H9 (cell line): ENCODE measurements around the gene BMP5. TPM values are rescaled to one million over a fixed set of nuclear protein-coding genes. Genes with fewer than 3 reads are reported as not detected.

Experiments
- DNase-seq: peaks from one replicate; pipeline ENCODE4 v3.0.0-alpha.2; 2017
- H2AFZ ChIP-seq: one replicate; pipeline ENCODE4 v1.6.1; 2013; ENCODE audit warnings: mild to moderate bottlenecking, low read length, control low read depth, moderate library complexity
- H2AK5ac ChIP-seq: 2 replicates; pipeline ENCODE4 v1.6.1; 2013; ENCODE audit warnings: low read length, control low read depth, mixed read lengths; ENCODE audit not compliant: insufficient read length
- H2BK120ac ChIP-seq: one replicate; pipeline ENCODE4 v1.6.1; 2013; ENCODE audit warnings: low read depth, mild to moderate bottlenecking, low read length, control low read depth, inconsistent platforms; ENCODE audit not compliant: poor library complexity, severe bottlenecking
- H2BK12ac ChIP-seq: 2 replicates; pipeline ENCODE4 v1.6.1; 2013; ENCODE audit warnings: low read length, control low read depth, mixed read lengths, low read depth; ENCODE audit not compliant: insufficient read length
- H2BK15ac ChIP-seq: 2 replicates; pipeline ENCODE4 v1.6.1; 2013; ENCODE audit warnings: low read depth, low read length, control low read depth
- H2BK20ac ChIP-seq: one replicate; pipeline ENCODE4 v1.6.1; 2013; ENCODE audit warnings: low read depth, mild to moderate bottlenecking, low read length, control low read depth, inconsistent platforms; ENCODE audit not compliant: poor library complexity, severe bottlenecking
- H2BK5ac ChIP-seq: 2 replicates; pipeline ENCODE4 v1.6.1; 2013; ENCODE audit warnings: low read length, control low read depth, mixed read lengths; ENCODE audit not compliant: insufficient read length
- H3K14ac ChIP-seq: 2 replicates; pipeline ENCODE4 v1.6.1; 2013; ENCODE audit warnings: low read length, control low read depth; ENCODE audit not compliant: insufficient read depth
- H3K18ac ChIP-seq: 2 replicates; pipeline ENCODE4 v1.6.1; 2013; ENCODE audit warnings: low read depth, mild to moderate bottlenecking, mixed read lengths, low read length, control low read depth; ENCODE audit not compliant: insufficient read length
- H3K23ac ChIP-seq: 2 replicates; pipeline ENCODE4 v1.6.1; 2013; ENCODE audit warnings: low read length, control low read depth, mixed read lengths, low read depth; ENCODE audit not compliant: insufficient read length
- H3K23me2 ChIP-seq: 2 replicates; pipeline ENCODE4 v1.6.1; 2013; ENCODE audit warnings: low read depth, mild to moderate bottlenecking, mixed read lengths, low read length, control low read depth; ENCODE audit not compliant: insufficient read length, poor library complexity, severe bottlenecking
- H3K27ac ChIP-seq: 2 replicates; pipeline ENCODE4 v1.5.1; 2013; ENCODE audit warnings: low read length, control low read depth, mixed read lengths, low read depth; ENCODE audit not compliant: insufficient read length
- H3K27me3 ChIP-seq: 2 replicates; pipeline ENCODE4 v1.6.1; 2013; ENCODE audit warnings: low read length, control low read depth, inconsistent platforms; ENCODE audit not compliant: insufficient read depth
- H3K4ac ChIP-seq: 2 replicates; pipeline ENCODE4 v1.6.1; 2013; ENCODE audit warnings: low read depth, mild to moderate bottlenecking, control low read depth, inconsistent platforms, low read length, moderate library complexity
- H3K4me1 ChIP-seq: 2 replicates; pipeline ENCODE4 v1.6.1; 2013; ENCODE audit warnings: low read length, control low read depth, inconsistent platforms; ENCODE audit not compliant: insufficient read depth
- H3K4me2 ChIP-seq: 2 replicates; pipeline ENCODE4 v1.6.1; 2013; ENCODE audit warnings: low read length, control low read depth, mixed read lengths; ENCODE audit not compliant: insufficient read length, insufficient read depth
- H3K56ac ChIP-seq: 2 replicates; pipeline ENCODE4 v1.6.1; 2013; ENCODE audit warnings: low read depth, mild to moderate bottlenecking, mixed read lengths, low read length, control low read depth; ENCODE audit not compliant: insufficient read length
- H3K79me1 ChIP-seq: 2 replicates; pipeline ENCODE4 v1.6.1; 2013; ENCODE audit warnings: low read depth, mild to moderate bottlenecking, moderate library complexity, low read length, control low read depth, inconsistent platforms; ENCODE audit not compliant: insufficient read depth, poor library complexity, severe bottlenecking
- H3K79me2 ChIP-seq: 2 replicates; pipeline ENCODE4 v1.6.1; 2013; ENCODE audit warnings: low read length, control low read depth, inconsistent platforms; ENCODE audit not compliant: insufficient read depth
- H3K9ac ChIP-seq: 2 replicates; pipeline ENCODE4 v1.6.1; 2013; ENCODE audit warnings: low read length, control low read depth, mixed read lengths; ENCODE audit not compliant: insufficient read length; ENCODE audit errors: extremely low read depth
- H3K9me3 ChIP-seq: one replicate; pipeline ENCODE4 v1.6.1; 2013; ENCODE audit warnings: low read depth, low read length, inconsistent platforms; ENCODE audit not compliant: control insufficient read depth
- H3T11ph ChIP-seq: one replicate; pipeline ENCODE4 v1.6.1; 2013; ENCODE audit warnings: mild to moderate bottlenecking, low read length, control low read depth, inconsistent platforms
- H4K20me1 ChIP-seq: one replicate; pipeline ENCODE4 v1.6.1; 2013; ENCODE audit not compliant: control insufficient read depth, insufficient read length, insufficient read depth
- H4K5ac ChIP-seq: 2 replicates; pipeline ENCODE4 v1.6.1; 2013; ENCODE audit warnings: low read depth, mild to moderate bottlenecking, mixed read lengths, low read length, control low read depth; ENCODE audit not compliant: insufficient read length
- H4K8ac ChIP-seq: replicated peaks from 2 replicates; pipeline ENCODE4 v1.6.1; 2013; ENCODE audit warnings: low read length, control low read depth, mixed read lengths, low read depth; ENCODE audit not compliant: insufficient read length
- H4K91ac ChIP-seq: 2 replicates; pipeline ENCODE4 v1.6.1; 2013; ENCODE audit warnings: low read depth, mild to moderate bottlenecking, moderate library complexity, mixed read lengths, low read length, control low read depth; ENCODE audit not compliant: insufficient read length
- H3K27ac Mint-ChIP-seq, 3 experiments: 2 replicates in 2 of 3; 3 replicates in 1 of 3; pipeline ENCODE4 v1.8.0; 2020 to 2021; ENCODE audit warnings: mixed read lengths in 3 of 3, mild to moderate bottlenecking in 1 of 3, moderate library complexity in 1 of 3
- H3K27me3 Mint-ChIP-seq: 2 replicates; pipeline ENCODE4 v1.8.0; 2021; ENCODE audit warnings: low read depth, mild to moderate bottlenecking, moderate library complexity, mixed read lengths
- H3K36me3 Mint-ChIP-seq, 3 experiments: 2 replicates in 2 of 3; 3 replicates in 1 of 3; pipeline ENCODE4 v1.8.0; 2020 to 2021; ENCODE audit warnings: low read depth in 3 of 3, mixed read lengths in 3 of 3; ENCODE audit not compliant: insufficient read depth in 1 of 3
- H3K4me1 Mint-ChIP-seq, 2 experiments: 2 replicates each; pipeline ENCODE4 v1.8.0; 2020; ENCODE audit warnings: mixed read lengths in 2 of 2
- H3K4me3 Mint-ChIP-seq, 2 experiments: 2 replicates in 1 of 2; 3 replicates in 1 of 2; pipeline ENCODE4 v1.8.0; 2020 to 2021; ENCODE audit warnings: mild to moderate bottlenecking in 2 of 2, mixed read lengths in 2 of 2, moderate library complexity in 1 of 2
- H3K9me3 Mint-ChIP-seq, 2 experiments: 2 replicates in 1 of 2; 3 replicates in 1 of 2; pipeline ENCODE4 v1.8.0; 2020; ENCODE audit warnings: mild to moderate bottlenecking in 2 of 2, mixed read lengths in 2 of 2, moderate library complexity in 1 of 2
- WGBS: extraction: QIAGEN DNeasy Blood & Tissue Kit; methylation state at CpG from one replicate; pipeline ENCODE4 v1.1.7; 2013; ENCODE audit warnings: missing lambda C conversion rate, low lambda C conversion rate, mixed read lengths; ENCODE audit not compliant: insufficient read length; ENCODE audit errors: extremely low coverage; 5-methylcytosine and 5-hydroxymethylcytosine counted together
- total RNA-seq: library from RNA; stranded (reverse); gene quantifications from 2 replicates; pipeline ENCODE4 v1.2.1, GENCODE V29; 2021
- TF ChIP-seq, protein P1 (sequence below): fragments of 200-600 bp; sonication (generic); conservative IDR thresholded peaks from 3 replicates; pipeline ENCODE4 v1.8.0; 2021; ENCODE audit warnings: antibody characterized with exemption, mild to moderate bottlenecking

Gene BMP5
- total RNA-seq, 1 experiment from 2014 or later: not detected

GRCh38 chr6:55866128-55866527, 9.3 kb downstream of the BMP5 start:
- H3K4me3 Mint-ChIP-seq: no peak overlapping the region
- H3K4me2 ChIP-seq: no peak overlapping the region
- H3K14ac ChIP-seq: no peak overlapping the region
- H3K79me2 ChIP-seq: no peaks in the 10 kb centered on the region
- H3K4me1 Mint-ChIP-seq: peaks cover 0 to 4% of the 10 kb centered on the region in 2 experiments; a peak in 1 of 4 replicates
- H3K9ac ChIP-seq: no peak overlapping the region
- no peaks in the 10 kb centered on the region for H3K9me3 ChIP-seq
- no peak overlapping the region for H4K5ac ChIP-seq
- H3K27ac Mint-ChIP-seq: no peak overlapping the region
- no peak overlapping the region for H2AFZ ChIP-seq
- no CpG with 5 or more reads among the region's 2 CpGs for WGBS
- no peak overlapping the region for H2BK5ac ChIP-seq
- H4K20me1 ChIP-seq: no peaks in the 10 kb centered on the region
- H3K36me3 Mint-ChIP-seq: no peaks in the 10 kb centered on the region
- no peak overlapping the region for H3K23ac ChIP-seq
- H3K4ac ChIP-seq: no peak overlapping the region
- H4K91ac ChIP-seq: no peak overlapping the region
- no peak overlapping the region for H4K8ac ChIP-seq
- no peak overlapping the region for H3K56ac ChIP-seq
- TF ChIP-seq, protein P1, sequence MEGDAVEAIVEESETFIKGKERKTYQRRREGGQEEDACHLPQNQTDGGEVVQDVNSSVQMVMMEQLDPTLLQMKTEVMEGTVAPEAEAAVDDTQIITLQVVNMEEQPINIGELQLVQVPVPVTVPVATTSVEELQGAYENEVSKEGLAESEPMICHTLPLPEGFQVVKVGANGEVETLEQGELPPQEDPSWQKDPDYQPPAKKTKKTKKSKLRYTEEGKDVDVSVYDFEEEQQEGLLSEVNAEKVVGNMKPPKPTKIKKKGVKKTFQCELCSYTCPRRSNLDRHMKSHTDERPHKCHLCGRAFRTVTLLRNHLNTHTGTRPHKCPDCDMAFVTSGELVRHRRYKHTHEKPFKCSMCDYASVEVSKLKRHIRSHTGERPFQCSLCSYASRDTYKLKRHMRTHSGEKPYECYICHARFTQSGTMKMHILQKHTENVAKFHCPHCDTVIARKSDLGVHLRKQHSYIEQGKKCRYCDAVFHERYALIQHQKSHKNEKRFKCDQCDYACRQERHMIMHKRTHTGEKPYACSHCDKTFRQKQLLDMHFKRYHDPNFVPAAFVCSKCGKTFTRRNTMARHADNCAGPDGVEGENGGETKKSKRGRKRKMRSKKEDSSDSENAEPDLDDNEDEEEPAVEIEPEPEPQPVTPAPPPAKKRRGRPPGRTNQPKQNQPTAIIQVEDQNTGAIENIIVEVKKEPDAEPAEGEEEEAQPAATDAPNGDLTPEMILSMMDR: no peak
- H3T11ph ChIP-seq: no peak overlapping the region
- no peaks in the 10 kb centered on the region for H3K23me2 ChIP-seq
- H3K4me1 ChIP-seq: no peaks in the 10 kb centered on the region
- no peaks in the 10 kb centered on the region for H3K27me3 ChIP-seq
- H3K9me3 Mint-ChIP-seq: no peaks in the 10 kb centered on the region
- no peak for DNase-seq
- H3K79me1 ChIP-seq: no peaks in the 10 kb centered on the region
- no peak overlapping the region for H3K27ac ChIP-seq
- H2BK12ac ChIP-seq: no peak overlapping the region
- H2BK120ac ChIP-seq: no peak overlapping the region
- no peak overlapping the region for H2BK20ac ChIP-seq
- no peak overlapping the region for H2BK15ac ChIP-seq
- H2AK5ac ChIP-seq: no peak overlapping the region
- no peak overlapping the region for H3K18ac ChIP-seq
- H3K27me3 Mint-ChIP-seq: no peaks in the 10 kb centered on the region
